Cardiac ventricle fibroblast (primary cell): ENCODE results near the gene TSGA10. TPM values are rescaled to one million over a fixed set of nuclear protein-coding genes. Genes with fewer than 3 reads are reported as not detected.

ENCODE experiments used
- total RNA-seq: library from RNA; depleted of rRNA; stranded (reverse); fragments of >200 nt; gene quantifications from 2 replicates; pipeline ENCODE4 v1.2.3, GENCODE V29; 2015

The TSGA10 gene
- 0.49 and 2.1 TPM in 2 replicates for total RNA-seq

GRCh38 chr2:99154643-99155536 is at the start of gene TSGA10, which contains the start of gene LIPT1:
TSGA10 (minus strand) TSS chr2:99154942; CDS start chr2:99109439, 45,503 bp downstream.
LIPT1 (plus strand) TSS chr2:99154967; CDS start chr2:99161958, 6,991 bp downstream.

DNA sequence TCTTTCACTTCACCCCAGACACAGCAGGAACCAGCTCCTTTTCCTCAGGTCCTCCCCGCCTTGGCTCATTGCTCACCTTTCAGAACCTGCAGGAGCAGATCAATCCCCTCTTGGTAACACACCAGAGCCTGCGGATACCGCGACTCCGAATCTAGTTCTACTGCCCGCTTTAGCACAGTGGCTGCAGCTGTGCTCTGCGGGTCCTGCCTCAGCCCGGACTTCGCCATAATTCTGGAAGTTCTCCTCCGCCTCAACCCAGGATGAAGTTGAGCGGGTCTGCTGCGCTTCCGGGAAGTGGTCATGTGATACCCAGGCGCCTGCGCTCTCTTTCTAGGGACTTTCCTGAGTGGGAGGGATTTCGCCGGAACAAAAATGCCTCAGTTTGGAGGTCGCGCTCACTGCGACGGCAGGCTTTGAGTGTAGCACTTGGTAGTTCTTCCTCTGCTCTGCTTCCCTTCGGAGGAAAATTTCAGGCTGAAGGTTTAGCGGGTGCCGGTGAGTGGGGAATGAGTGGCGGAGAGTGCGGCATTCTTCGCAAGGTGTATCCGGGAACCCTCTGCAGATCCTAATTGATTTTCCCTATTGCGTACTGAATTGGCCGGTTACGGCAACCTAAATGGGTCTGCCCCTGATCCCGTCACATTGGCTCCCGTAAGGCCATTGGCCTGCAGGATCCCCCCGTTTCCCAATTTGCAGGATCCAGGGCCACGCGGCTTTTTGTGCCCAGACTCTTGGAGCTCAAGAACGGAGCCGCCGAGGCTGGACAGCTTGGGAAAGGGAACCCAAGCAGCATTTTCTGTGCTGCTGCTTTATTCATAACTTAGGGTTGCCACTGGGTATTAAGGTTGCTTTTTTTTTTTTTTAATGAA is 26.2 kb upstream of the TSGA10 start, which contains the start of the genes MITD1 and MRPL30:
TSS of gene MITD1 (minus strand) at position 304 of the 869 bp plus-strand sequence. CDS start at position 227, 77 bp downstream.
TSS of gene MRPL30 (plus strand) at position 430 of the 869 bp plus-strand sequence. CDS start 5,020 bp downstream, outside the sequence.

DNA sequence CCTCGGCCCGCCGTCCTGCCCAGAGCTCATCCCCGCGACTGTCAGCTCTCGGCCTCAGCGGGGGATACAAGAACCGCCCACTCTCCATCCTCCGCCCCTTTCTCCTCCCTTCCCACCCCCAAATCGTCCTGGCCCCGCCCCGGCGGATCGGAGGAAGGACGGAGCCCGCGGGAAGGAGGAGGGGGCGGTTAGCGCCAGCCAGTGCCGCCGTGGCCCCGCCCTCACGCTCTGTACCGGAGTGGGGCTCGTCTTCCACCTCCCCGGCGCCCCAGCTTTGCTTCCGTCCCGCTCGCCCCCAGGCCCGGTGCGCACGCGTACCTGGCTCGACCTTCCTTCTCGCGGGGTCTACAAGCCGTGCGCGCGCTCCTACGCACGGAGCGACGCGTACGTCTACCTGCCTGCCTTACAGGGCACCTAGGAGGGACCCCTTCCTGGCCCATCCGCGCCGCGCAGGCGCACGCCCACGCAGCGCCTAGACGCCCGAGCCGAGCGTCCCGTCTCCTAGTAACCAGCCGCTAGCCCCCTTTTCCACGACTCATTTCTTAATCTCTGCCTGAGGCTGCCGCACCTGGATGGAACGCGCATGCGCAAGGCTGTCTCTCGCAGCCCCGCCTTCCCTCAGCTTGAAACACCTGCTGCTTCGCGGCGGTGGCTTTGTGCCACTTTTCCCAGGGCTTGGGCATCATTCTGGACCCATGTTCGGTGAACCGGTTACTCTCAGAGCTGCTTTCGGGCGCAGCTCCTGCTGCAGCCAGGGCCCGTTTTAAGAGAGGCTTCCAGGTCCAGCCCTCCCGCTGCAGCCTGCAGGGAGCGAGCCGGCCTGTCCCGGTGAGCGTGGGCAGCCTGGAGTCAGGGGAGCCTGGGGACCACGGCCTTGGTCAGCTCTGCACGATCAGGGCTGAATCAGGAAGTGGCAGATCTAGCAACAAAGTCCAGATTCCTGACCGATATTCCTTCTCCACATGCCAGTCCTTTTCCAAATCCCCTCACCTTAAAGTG is 13.3 kb downstream of the TSGA10 start, which contains the start of gene C2orf15:
TSS of gene C2orf15 (plus strand) at position 598 of the 999 bp plus-strand sequence. CDS start 8,852 bp downstream, outside the sequence.

Other genes starting within 250 kb of the TSGA10 start
- gene CRACDL, start 218.7 kb downstream of the TSGA10 start, total RNA-seq = 0.50 TPM in 1 of 2 replicates, not detected in the other
- gene C2orf15, start 13.2 kb downstream of the TSGA10 start, total RNA-seq = not detected in 2 replicates
- 4.2 and 6.2 TPM in 2 replicates for gene LIPT1, start within 50 bp of the TSGA10 start, total RNA-seq
- 8.5 and 16.3 TPM in 2 replicates for gene MITD1, start 26.1 kb upstream of the TSGA10 start, total RNA-seq
- gene MRPL30, start 26.2 kb upstream of the TSGA10 start, total RNA-seq = 21.5 and 22.1 TPM in 2 replicates
- gene LYG2, start 100.7 kb upstream of the TSGA10 start, total RNA-seq = not detected in 2 replicates
- gene LYG1, start 146.3 kb upstream of the TSGA10 start, total RNA-seq = not detected in 2 replicates
- 30.6 and 36.1 TPM in 2 replicates for gene TXNDC9, start 181.4 kb upstream of the TSGA10 start, total RNA-seq
- gene EIF5B, start 182.4 kb upstream of the TSGA10 start, total RNA-seq = 17.3 and 32.8 TPM in 2 replicates